Panc1 (cell line): ENCODE results near the gene CAMK1D. TPM values are rescaled to one million over a fixed set of nuclear protein-coding genes. Genes with fewer than 3 reads are reported as not detected.

ENCODE experiments used
- ATAC-seq: fragments of 200-7000 bp; cut with Tn5 transposase; 2 replicates; pipeline ENCODE4 v1.9.1; 2020; ENCODE audit warnings: mild to moderate bottlenecking, moderate library complexity
- BruUV-seq: library from RNA; stranded (reverse); fragments of 400-500 nt; replicated peaks from 2 replicates; lab custom pipeline; 2021; lab: Mats Ljungman, UMichigan
- CTCF ChIA-PET: fragments of 300-600 bp; sonication (Branson Sonifier 250); formaldehyde crosslinking; loops from one replicate; lab custom pipeline; 2022; ENCODE audit warnings: antibody characterized with exemption; lab: Charles Lee
- POLR2A ChIA-PET: fragments of 300-600 bp; sonication (Branson Sonifier 250); formaldehyde crosslinking; loops from one replicate; lab custom pipeline; 2022; ENCODE audit warnings: antibody characterized with exemption; lab: Charles Lee
- DNase-seq: peaks from one replicate; pipeline ENCODE4 v3.0.0-alpha.2; 2010; ENCODE audit warnings: low read depth, low spot score
- H3K27ac ChIP-seq: 2 replicates; pipeline ENCODE4 v1.5.1; 2011; ENCODE audit warnings: mild to moderate bottlenecking, low read length, inconsistent platforms
- H3K27me3 ChIP-seq: fragments of 200-500 bp; sonication (Bioruptor generic); 2 replicates; pipeline ENCODE4 v1.6.0; 2014; ENCODE audit warnings: low read length, inconsistent platforms; ENCODE audit not compliant: control insufficient read depth, insufficient read depth
- H3K36me3 ChIP-seq: fragments of 200-500 bp; sonication (Bioruptor generic); 2 replicates; pipeline ENCODE4 v1.5.1; 2014; ENCODE audit warnings: inconsistent platforms, mild to moderate bottlenecking, low read length, moderate library complexity; ENCODE audit not compliant: control insufficient read depth, insufficient read depth
- H3K4me1 ChIP-seq: 2 replicates; pipeline ENCODE4 v1.5.1; 2011; ENCODE audit warnings: inconsistent platforms, mild to moderate bottlenecking, low read length, moderate library complexity; ENCODE audit not compliant: control insufficient read depth, insufficient read depth
- H3K4me3 ChIP-seq, 2 experiments: 2 replicates each; pipeline ENCODE4 v1.5.1; 2011 to 2012; ENCODE audit warnings: low read depth in 2 of 2, low read length in 2 of 2, mild to moderate bottlenecking in 2 of 2, inconsistent platforms in 1 of 2, moderate library complexity in 1 of 2
- H3K9me3 ChIP-seq: fragments of 200-500 bp; sonication (Bioruptor generic); 2 replicates; pipeline ENCODE4 v1.5.1; 2014; ENCODE audit warnings: low read depth, mild to moderate bottlenecking, inconsistent platforms, low read length, moderate library complexity; ENCODE audit not compliant: control insufficient read depth, insufficient read depth
- POLR2AphosphoS5 ChIP-seq: IDR thresholded peaks from 2 replicates; pipeline ENCODE4 v1.6.1; 2012; ENCODE audit warnings: mild to moderate bottlenecking, low read depth, low read length, moderate library complexity
- SIN3A ChIP-seq: IDR thresholded peaks from 2 replicates; pipeline ENCODE4 v1.6.1; 2012; ENCODE audit warnings: low read depth, mild to moderate bottlenecking, low read length, moderate library complexity, borderline replicate concordance; ENCODE audit not compliant: insufficient read depth
- TCF7L2 ChIP-seq: IDR thresholded peaks from 2 replicates; pipeline ENCODE4 v1.6.1; 2011; ENCODE audit warnings: mild to moderate bottlenecking, low read depth, low read length, inconsistent platforms
- in situ Hi-C: cut with HindIII; loops from 2 replicates; pipeline ENCODE4 v1.10.0; 2016; ENCODE audit warnings: low sequenced_read_pairs, low pct_unique_long_range_greater_than_20kb
- intact Hi-C: fragments of 100-400 bp; cut with micrococcal nuclease; formaldehyde crosslinking; loops from one replicate; pipeline ENCODE4 v1.10.0; 2022; ENCODE audit not compliant: unreplicated experiment
- total RNA-seq: library from RNA; stranded (reverse); gene quantifications from one replicate; pipeline ENCODE4 v1.2.1, GENCODE V29; 2021; ENCODE audit not compliant: unreplicated experiment
- TF ChIP-seq, protein P1 (sequence below): fragments of 450-650 bp; IDR thresholded peaks from 2 replicates; pipeline ENCODE4 v1.5.1; 2017; ENCODE audit warnings: mild to moderate bottlenecking
- TF ChIP-seq, protein P2 (sequence below), 2 experiments: IDR thresholded peaks; 2 replicates each; pipeline ENCODE4 v1.6.1; 2011 to 2012; ENCODE audit warnings: low read depth in 2 of 2, control low read depth in 1 of 2, low read length in 1 of 2, mild to moderate bottlenecking in 1 of 2, moderate library complexity in 1 of 2; ENCODE audit not compliant: insufficient read depth in 1 of 2

CAMK1D gene
- total RNA-seq, 1 experiment from 2014 or later: 5.7 TPM

DNA sequence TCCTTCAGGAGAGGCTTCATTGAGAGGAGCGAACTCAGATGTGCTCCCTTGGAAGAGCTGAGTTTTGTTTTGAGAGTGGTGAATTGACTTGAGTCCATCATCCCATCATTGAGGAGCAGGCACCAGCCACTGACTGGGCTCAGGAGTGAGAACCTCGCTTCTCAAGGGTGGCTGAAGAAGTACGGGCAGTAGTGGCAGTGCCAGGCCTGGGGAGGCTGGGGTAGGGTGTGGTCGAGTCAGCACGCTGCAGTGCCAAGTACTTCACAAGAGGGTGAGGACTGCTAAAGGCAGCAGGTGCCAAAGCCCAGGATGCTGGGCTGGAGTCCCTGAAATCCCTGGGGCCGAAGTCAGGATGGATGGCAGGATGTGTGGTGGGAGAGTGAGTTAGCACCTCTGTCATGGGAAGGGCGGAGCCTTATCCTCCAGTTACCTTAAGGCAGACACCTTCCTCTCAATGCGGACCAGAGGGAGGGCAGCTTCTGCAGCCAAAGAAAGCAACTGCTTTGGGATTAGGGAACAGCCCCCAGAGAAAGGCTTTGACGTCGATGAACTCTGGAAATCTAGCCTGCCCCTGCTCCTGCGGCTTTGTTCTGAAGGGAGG, 210.3 kb downstream of the CAMK1D start:
- ChIA-PET CTCF (no interaction called here), POLR2A (no interaction called here)
- H3K4me3 ChIP-seq: no peak overlapping the region
- TF ChIP-seq, protein P1, sequence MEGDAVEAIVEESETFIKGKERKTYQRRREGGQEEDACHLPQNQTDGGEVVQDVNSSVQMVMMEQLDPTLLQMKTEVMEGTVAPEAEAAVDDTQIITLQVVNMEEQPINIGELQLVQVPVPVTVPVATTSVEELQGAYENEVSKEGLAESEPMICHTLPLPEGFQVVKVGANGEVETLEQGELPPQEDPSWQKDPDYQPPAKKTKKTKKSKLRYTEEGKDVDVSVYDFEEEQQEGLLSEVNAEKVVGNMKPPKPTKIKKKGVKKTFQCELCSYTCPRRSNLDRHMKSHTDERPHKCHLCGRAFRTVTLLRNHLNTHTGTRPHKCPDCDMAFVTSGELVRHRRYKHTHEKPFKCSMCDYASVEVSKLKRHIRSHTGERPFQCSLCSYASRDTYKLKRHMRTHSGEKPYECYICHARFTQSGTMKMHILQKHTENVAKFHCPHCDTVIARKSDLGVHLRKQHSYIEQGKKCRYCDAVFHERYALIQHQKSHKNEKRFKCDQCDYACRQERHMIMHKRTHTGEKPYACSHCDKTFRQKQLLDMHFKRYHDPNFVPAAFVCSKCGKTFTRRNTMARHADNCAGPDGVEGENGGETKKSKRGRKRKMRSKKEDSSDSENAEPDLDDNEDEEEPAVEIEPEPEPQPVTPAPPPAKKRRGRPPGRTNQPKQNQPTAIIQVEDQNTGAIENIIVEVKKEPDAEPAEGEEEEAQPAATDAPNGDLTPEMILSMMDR: no peak
- TF ChIP-seq TCF7L2 (no peak), POLR2AphosphoS5 (no peak), SIN3A (no peak)
- TF ChIP-seq, protein P2, sequence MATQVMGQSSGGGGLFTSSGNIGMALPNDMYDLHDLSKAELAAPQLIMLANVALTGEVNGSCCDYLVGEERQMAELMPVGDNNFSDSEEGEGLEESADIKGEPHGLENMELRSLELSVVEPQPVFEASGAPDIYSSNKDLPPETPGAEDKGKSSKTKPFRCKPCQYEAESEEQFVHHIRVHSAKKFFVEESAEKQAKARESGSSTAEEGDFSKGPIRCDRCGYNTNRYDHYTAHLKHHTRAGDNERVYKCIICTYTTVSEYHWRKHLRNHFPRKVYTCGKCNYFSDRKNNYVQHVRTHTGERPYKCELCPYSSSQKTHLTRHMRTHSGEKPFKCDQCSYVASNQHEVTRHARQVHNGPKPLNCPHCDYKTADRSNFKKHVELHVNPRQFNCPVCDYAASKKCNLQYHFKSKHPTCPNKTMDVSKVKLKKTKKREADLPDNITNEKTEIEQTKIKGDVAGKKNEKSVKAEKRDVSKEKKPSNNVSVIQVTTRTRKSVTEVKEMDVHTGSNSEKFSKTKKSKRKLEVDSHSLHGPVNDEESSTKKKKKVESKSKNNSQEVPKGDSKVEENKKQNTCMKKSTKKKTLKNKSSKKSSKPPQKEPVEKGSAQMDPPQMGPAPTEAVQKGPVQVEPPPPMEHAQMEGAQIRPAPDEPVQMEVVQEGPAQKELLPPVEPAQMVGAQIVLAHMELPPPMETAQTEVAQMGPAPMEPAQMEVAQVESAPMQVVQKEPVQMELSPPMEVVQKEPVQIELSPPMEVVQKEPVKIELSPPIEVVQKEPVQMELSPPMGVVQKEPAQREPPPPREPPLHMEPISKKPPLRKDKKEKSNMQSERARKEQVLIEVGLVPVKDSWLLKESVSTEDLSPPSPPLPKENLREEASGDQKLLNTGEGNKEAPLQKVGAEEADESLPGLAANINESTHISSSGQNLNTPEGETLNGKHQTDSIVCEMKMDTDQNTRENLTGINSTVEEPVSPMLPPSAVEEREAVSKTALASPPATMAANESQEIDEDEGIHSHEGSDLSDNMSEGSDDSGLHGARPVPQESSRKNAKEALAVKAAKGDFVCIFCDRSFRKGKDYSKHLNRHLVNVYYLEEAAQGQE (IDR thresholded peaks at IDR 0.05; ENCODE audit: insufficient read depth in 1 of 2, low read depth in 2 of 2, low read length in 1 of 2): no peak
- no TSS peak for BruUV-seq
- no peaks in the 10 kb centered on the region for H3K9me3 ChIP-seq
- H3K27me3 ChIP-seq: no peaks in the 10 kb centered on the region
- H3K36me3 ChIP-seq: no peaks in the 10 kb centered on the region
- H3K4me1 ChIP-seq: no peaks in the 10 kb centered on the region
- no peak overlapping the region for H3K27ac ChIP-seq
- intact Hi-C loops (loop anchor here (10.0 kb wide), 1 partner anchor 505 kb away; no protein-coding TSS in a partner anchor), in situ Hi-C loops (no loop called here)
- ATAC-seq: no peak
- no peak for DNase-seq

DNA sequence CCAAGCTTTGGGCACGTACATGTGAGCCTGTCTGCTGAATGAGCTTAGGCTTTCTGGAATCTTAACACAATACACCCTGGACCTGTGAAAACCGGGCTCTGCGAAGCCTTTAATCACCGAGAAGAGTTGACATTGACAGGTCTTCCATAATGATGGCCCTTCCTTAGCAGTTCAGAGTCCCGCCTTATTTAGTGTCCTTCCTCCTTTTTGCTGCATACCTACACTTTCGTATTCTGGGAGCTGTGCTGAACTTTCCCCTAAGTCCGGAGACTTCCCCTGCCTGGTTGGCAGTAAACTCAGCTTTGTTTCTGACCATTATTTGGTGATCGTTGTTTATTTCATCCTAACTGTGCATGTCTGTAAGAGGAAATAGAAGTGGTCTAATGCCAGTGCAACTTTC, 212.0 kb downstream of the CAMK1D start:
- CTCF ChIA-PET: no interaction called here
- no TSS peak for BruUV-seq

More for the DNA sequence above, 212.0 kb downstream of the CAMK1D start:
- TF ChIP-seq, protein P1: no peak
- no peak for TF ChIP-seq SIN3A
- H3K9me3 ChIP-seq: no peaks in the 10 kb centered on the region
- POLR2A ChIA-PET: no interaction called here
- no peak overlapping the region for H3K4me3 ChIP-seq
- ATAC-seq (no peak), DNase-seq (no peak)
- in situ Hi-C loops (no loop called here), intact Hi-C loops (no loop called here)
- H3K36me3 ChIP-seq: no peaks in the 10 kb centered on the region
- H3K27ac ChIP-seq: no peak overlapping the region
- no peaks in the 10 kb centered on the region for H3K4me1 ChIP-seq
- no peaks in the 10 kb centered on the region for H3K27me3 ChIP-seq
